MM.1S (cell line): ENCODE measurements around the gene FAHD2A.

Experiments
- DNase-seq: peaks from one replicate; pipeline ENCODE4 v3.0.0-alpha.2; 2015
- H2AFZ ChIP-seq: fragments of 300-600 bp; sonication (generic); 2 replicates; pipeline ENCODE4 v1.6.0; 2016; ENCODE audit warnings: antibody characterized with exemption, low read length
- H3F3A ChIP-seq: fragments of 300-600 bp; sonication (generic); 2 replicates; pipeline ENCODE4 v1.6.1; 2016; ENCODE audit warnings: mild to moderate bottlenecking, antibody characterized with exemption, low read length, moderate library complexity, mixed read lengths; ENCODE audit not compliant: insufficient read depth
- H3K27ac ChIP-seq: fragments of 300-600 bp; sonication (generic); 2 replicates; pipeline ENCODE4 v1.5.1; 2016; ENCODE audit warnings: mild to moderate bottlenecking, low read length
- H3K27me3 ChIP-seq: fragments of 300-600 bp; sonication (generic); replicated peaks from 2 replicates; pipeline ENCODE4 v1.6.0; 2016; ENCODE audit warnings: low read length; ENCODE audit not compliant: insufficient read depth
- H3K36me3 ChIP-seq: fragments of 300-600 bp; sonication (generic); replicated peaks from 2 replicates; pipeline ENCODE4 v1.6.1; 2016; ENCODE audit warnings: mild to moderate bottlenecking, low read length, mixed read lengths; ENCODE audit not compliant: insufficient read depth
- H3K4me1 ChIP-seq: fragments of 300-600 bp; sonication (generic); 2 replicates; pipeline ENCODE4 v1.6.1; 2016; ENCODE audit warnings: low read length, mixed read lengths
- H3K4me2 ChIP-seq: fragments of 300-600 bp; sonication (generic); 2 replicates; pipeline ENCODE4 v1.6.0; 2016; ENCODE audit warnings: low read depth, low read length
- H3K4me3 ChIP-seq: fragments of 300-600 bp; sonication (generic); 2 replicates; pipeline ENCODE4 v1.5.1; 2016; ENCODE audit warnings: low read length, mixed read lengths
- H3K79me2 ChIP-seq: fragments of 300-600 bp; sonication (generic); 2 replicates; pipeline ENCODE4 v1.6.1; 2016; ENCODE audit warnings: mixed run types, low read length, mixed read lengths
- H3K9ac ChIP-seq: fragments of 300-600 bp; sonication (generic); 2 replicates; pipeline ENCODE4 v1.6.1; 2016; ENCODE audit warnings: low read length, mixed read lengths
- H3K9me2 ChIP-seq: fragments of 300-600 bp; sonication (generic); replicated peaks from 2 replicates; pipeline ENCODE4 v1.6.1; 2016; ENCODE audit warnings: mild to moderate bottlenecking, low read length, mixed read lengths; ENCODE audit not compliant: insufficient read depth
- H3K9me3 ChIP-seq: fragments of 300-600 bp; sonication (generic); replicated peaks from 2 replicates; pipeline ENCODE4 v1.6.1; 2016; ENCODE audit warnings: mild to moderate bottlenecking, low read length, mixed read lengths; ENCODE audit not compliant: insufficient read depth
- H4K20me1 ChIP-seq: fragments of 300-600 bp; sonication (generic); 2 replicates; pipeline ENCODE4 v1.6.1; 2016; ENCODE audit warnings: mild to moderate bottlenecking, low read length, moderate library complexity, mixed read lengths; ENCODE audit not compliant: insufficient read depth
- EZH2 ChIP-seq: fragments of 300-600 bp; sonication (generic); optimal IDR thresholded peaks from 2 replicates; pipeline ENCODE3; 2017; ENCODE audit warnings: low read depth, mild to moderate bottlenecking, antibody characterized with exemption, low read length, mixed read lengths
- EZH2phosphoT487 ChIP-seq: fragments of 300-600 bp; sonication (generic); IDR thresholded peaks from 2 replicates; pipeline ENCODE4 v1.6.1; 2018; ENCODE audit warnings: antibody characterized with exemption, low read length
- TF ChIP-seq, protein P1 (sequence below): fragments of 300-600 bp; sonication (generic); IDR thresholded peaks from 2 replicates; pipeline ENCODE4 v1.5.1; 2016; ENCODE audit warnings: antibody characterized with exemption, low read length, mixed read lengths

The FAHD2A gene

DNA sequence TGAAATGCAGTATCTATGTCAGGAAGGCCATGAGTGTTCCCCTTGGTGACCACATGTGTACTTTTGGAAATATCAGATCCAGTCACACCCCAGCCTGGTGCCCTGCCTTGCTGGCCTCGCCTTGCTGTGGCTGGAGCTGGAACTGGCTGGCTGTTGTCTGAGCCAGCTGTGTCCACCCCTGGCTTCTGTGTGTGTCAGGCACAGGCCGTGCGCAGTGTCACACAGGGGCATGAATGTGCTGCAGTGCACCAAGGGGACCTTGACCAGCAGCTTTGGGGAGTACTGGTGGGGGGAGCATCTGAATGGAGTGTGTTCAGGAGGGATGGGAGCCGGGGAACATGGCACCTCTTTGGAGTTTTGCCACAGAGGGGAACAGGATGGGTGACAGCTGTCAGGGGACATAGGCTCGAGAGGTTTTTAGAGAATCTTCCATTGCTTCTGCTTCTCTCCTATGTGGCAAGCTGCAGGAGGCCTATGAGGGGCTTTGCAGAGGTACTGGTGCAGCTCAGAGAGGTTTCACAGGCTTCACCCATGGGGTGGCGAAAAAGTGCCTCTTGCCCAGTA lies 44.7 kb upstream of the FAHD2A start:
- H3K4me2 ChIP-seq, result no peak overlapping the region
- H3K4me3 ChIP-seq, result no peak overlapping the region
- H3K9me2 ChIP-seq, result no peaks in the 10 kb centered on the region
- no peak overlapping the region for H3K27ac ChIP-seq
- TF ChIP-seq, protein P1, sequence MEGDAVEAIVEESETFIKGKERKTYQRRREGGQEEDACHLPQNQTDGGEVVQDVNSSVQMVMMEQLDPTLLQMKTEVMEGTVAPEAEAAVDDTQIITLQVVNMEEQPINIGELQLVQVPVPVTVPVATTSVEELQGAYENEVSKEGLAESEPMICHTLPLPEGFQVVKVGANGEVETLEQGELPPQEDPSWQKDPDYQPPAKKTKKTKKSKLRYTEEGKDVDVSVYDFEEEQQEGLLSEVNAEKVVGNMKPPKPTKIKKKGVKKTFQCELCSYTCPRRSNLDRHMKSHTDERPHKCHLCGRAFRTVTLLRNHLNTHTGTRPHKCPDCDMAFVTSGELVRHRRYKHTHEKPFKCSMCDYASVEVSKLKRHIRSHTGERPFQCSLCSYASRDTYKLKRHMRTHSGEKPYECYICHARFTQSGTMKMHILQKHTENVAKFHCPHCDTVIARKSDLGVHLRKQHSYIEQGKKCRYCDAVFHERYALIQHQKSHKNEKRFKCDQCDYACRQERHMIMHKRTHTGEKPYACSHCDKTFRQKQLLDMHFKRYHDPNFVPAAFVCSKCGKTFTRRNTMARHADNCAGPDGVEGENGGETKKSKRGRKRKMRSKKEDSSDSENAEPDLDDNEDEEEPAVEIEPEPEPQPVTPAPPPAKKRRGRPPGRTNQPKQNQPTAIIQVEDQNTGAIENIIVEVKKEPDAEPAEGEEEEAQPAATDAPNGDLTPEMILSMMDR, result no peak
- TF ChIP-seq EZH2 (no peak), EZH2phosphoT487 (no peak)
- H3K79me2 ChIP-seq, result no peaks in the 10 kb centered on the region
- H3K4me1 ChIP-seq, result no peaks in the 10 kb centered on the region
- H3F3A ChIP-seq, result no peaks in the 10 kb centered on the region
- no peak overlapping the region for H3K9ac ChIP-seq
- H4K20me1 ChIP-seq, result no peaks in the 10 kb centered on the region
- DNase-seq, result no peak
- H2AFZ ChIP-seq, result no peak overlapping the region
- H3K27me3 ChIP-seq, result no peaks in the 10 kb centered on the region
- H3K36me3 ChIP-seq, result no peaks in the 10 kb centered on the region
- no peaks in the 10 kb centered on the region for H3K9me3 ChIP-seq

DNA sequence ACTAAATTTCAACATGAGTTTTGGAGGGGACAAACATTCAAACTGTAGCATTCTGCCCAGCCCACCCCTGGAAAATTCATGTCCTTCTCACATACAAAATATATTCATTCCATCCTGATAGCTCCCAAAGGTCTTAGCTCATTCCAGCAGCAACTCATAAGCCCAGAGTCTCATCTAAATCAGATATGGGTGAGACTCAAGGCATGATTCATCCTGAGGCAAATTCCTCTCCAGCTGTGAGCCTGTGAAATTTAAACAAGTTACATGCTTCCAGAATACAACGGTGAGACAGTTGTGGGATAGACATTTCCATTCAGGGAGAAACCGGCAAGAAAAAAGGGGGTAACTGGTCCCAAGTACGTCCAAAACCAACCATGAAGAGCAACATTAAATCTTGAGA lies 43.5 kb upstream of the FAHD2A start:
- H3K27ac ChIP-seq, result no peak overlapping the region
- no peak overlapping the region for H3K4me3 ChIP-seq
- no peak for DNase-seq
- H3K79me2 ChIP-seq, result no peaks in the 10 kb centered on the region
- TF ChIP-seq EZH2phosphoT487, result no peak
- TF ChIP-seq, protein P1, result no peak
- no peaks in the 10 kb centered on the region for H3K27me3 ChIP-seq
- H3K9ac ChIP-seq, result no peak overlapping the region
- no peaks in the 10 kb centered on the region for H4K20me1 ChIP-seq
- no peaks in the 10 kb centered on the region for H3K9me3 ChIP-seq
- no peaks in the 10 kb centered on the region for H3K4me1 ChIP-seq
- no peaks in the 10 kb centered on the region for H3K9me2 ChIP-seq
- no peaks in the 10 kb centered on the region for H3K36me3 ChIP-seq
- no peaks in the 10 kb centered on the region for H3F3A ChIP-seq
- H3K4me2 ChIP-seq, result no peak overlapping the region
- H2AFZ ChIP-seq, result no peak overlapping the region

DNA sequence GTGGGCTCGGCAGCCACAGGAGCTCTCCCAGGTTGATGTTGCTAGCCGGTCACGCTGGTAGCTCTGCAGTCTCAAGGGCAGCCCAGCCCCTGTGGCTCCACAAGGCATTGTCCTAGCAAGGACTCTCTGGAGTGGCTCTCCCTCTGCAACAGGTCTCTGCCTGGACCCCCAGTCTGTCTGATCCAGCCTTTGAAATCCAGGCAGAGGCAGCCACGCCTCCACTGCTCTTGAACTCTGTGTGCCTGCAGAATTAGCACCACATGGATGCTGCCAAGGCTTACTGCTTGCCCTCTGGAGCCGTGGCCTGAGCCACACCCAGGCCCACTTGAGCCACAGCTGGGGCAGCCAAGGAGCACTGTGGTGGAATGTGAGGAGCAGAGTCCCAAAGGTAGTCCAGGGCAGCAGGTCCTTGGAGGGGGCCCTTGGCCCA lies 43.0 kb upstream of the FAHD2A start:
- no peaks in the 10 kb centered on the region for H3K36me3 ChIP-seq
- no peak for DNase-seq
- H3K4me3 ChIP-seq, result no peak overlapping the region
- H3K79me2 ChIP-seq, result no peaks in the 10 kb centered on the region
- H2AFZ ChIP-seq, result no peak overlapping the region
- no peaks in the 10 kb centered on the region for H3K27me3 ChIP-seq
- H3K9me3 ChIP-seq, result no peaks in the 10 kb centered on the region
- H3K9ac ChIP-seq, result no peak overlapping the region
- H3K27ac ChIP-seq, result no peak overlapping the region
- no peak overlapping the region for H3K4me2 ChIP-seq
- H3K4me1 ChIP-seq, result no peaks in the 10 kb centered on the region
- no peaks in the 10 kb centered on the region for H3F3A ChIP-seq
- no peaks in the 10 kb centered on the region for H4K20me1 ChIP-seq
- no peaks in the 10 kb centered on the region for H3K9me2 ChIP-seq
- TF ChIP-seq EZH2phosphoT487, result no peak
- TF ChIP-seq, protein P1, result no peak
- TF ChIP-seq EZH2, result no peak
